Measurements from ENCODE around the gene KDM7A. TPM values are rescaled to one million over a fixed set of nuclear protein-coding genes. Genes with fewer than 3 reads are reported as not detected.
A peak's percentile ranks its signal among the peaks of the same experiment; 100 is the strongest.

KDM7A gene
- total RNA-seq, 1 experiment from 2014 or later: 6.6 TPM

- Histone ChIP-seq H2BK12ac (ENCODE audit: insufficient read length, low read depth, low read length) (no peak overlapping the region), H3K9ac (ENCODE audit: extremely low read depth, insufficient read length, low read length) (no peak overlapping the region), H3K23me2 (ENCODE audit: insufficient read length, low read depth, low read length, poor library complexity, severe bottlenecking) (peaks cover 5% of the 10 kb centered on the region), H3T11ph (ENCODE audit: low read length) (no peak overlapping the region), H3K9me3 (ENCODE audit: control insufficient read depth, low read depth, low read length) (no peaks in the 10 kb centered on the region), H3K14ac (ENCODE audit: insufficient read depth, low read length) (no peak overlapping the region), H3K4me2 (ENCODE audit: insufficient read depth, insufficient read length, low read length) (no peak overlapping the region), H4K20me1 (ENCODE audit: control insufficient read depth, insufficient read depth, insufficient read length) (no peaks in the 10 kb centered on the region), H2AFZ (ENCODE audit: low read length) (no peak overlapping the region), H3K4ac (ENCODE audit: low read depth, low read length) (no peak overlapping the region), H4K5ac (ENCODE audit: insufficient read length, low read depth, low read length) (no peak overlapping the region), H3K79me2 (ENCODE audit: insufficient read depth, low read length) (no peaks in the 10 kb centered on the region; the same call in 1 of the 2 replicates), H2BK15ac (ENCODE audit: low read depth, low read length) (no peak overlapping the region), H2BK20ac (ENCODE audit: low read depth, low read length, poor library complexity, severe bottlenecking) (no peak overlapping the region), H2AK5ac (ENCODE audit: insufficient read length, low read length) (no peak overlapping the region), H3K18ac (ENCODE audit: insufficient read length, low read depth, low read length) (no peak overlapping the region), H3K27ac (ENCODE audit: insufficient read length, low read depth, low read length) (no peak overlapping the region), H3K4me1 (ENCODE audit: insufficient read depth, low read length) (no peaks in the 10 kb centered on the region), H2BK120ac (ENCODE audit: low read depth, low read length, poor library complexity, severe bottlenecking) (no peak overlapping the region), H3K27me3 (ENCODE audit: insufficient read depth, low read length) (peaks cover 5% of the 10 kb centered on the region; the same call in 1 of the 2 replicates), H4K8ac (replicated peaks; ENCODE audit: insufficient read length, low read depth, low read length) (no peak overlapping the region), H3K23ac (ENCODE audit: insufficient read length, low read depth, low read length) (no peak overlapping the region), H2BK5ac (ENCODE audit: insufficient read length, low read length) (no peak overlapping the region), H3K79me1 (ENCODE audit: insufficient read depth, low read depth, low read length, poor library complexity, severe bottlenecking) (no peaks in the 10 kb centered on the region), H3K56ac (ENCODE audit: insufficient read length, low read depth, low read length) (no peak overlapping the region), H4K91ac (ENCODE audit: insufficient read length, low read depth, low read length) (no peak overlapping the region)
- no peak overlapping the region for H3K27ac Mint-ChIP-seq
- no peak for DNase-seq
- H3K36me3 Mint-ChIP-seq (ENCODE audit: insufficient read depth in 1 of 3, low read depth in 3 of 3): peaks cover 3 to 7% (median 3%) of the 10 kb centered on the region in 3 experiments; a peak in 6 of 7 replicates
- H3K4me3 Mint-ChIP-seq: peak overlapping the region; percentile 58 to 78; a peak in 3 of 5 replicates
- WGBS (ENCODE audit: extremely low coverage, insufficient read length, low lambda C conversion rate): no CpG with 5 or more reads among the region's 2 CpGs
- no peak for TF ChIP-seq CTCF (conservative IDR thresholded peaks at IDR 0.05)
- H3K4me1 Mint-ChIP-seq: peaks cover 8 to 12% of the 10 kb centered on the region in 2 experiments; a peak in 3 of 4 replicates
- peaks cover 38% of the 10 kb centered on the region for H3K27me3 Mint-ChIP-seq (ENCODE audit: low read depth)
- H3K9me3 Mint-ChIP-seq: peaks cover 7% of the 10 kb centered on the region in 2 experiments
These were observed 115.2 kb downstream of the KDM7A start for GRCh38 chr7:140061607-140061930.

Data from H9 (cell line).